Amygdala (tissue), 56 donors: Measurements from ENCODE around the gene IRF5.
"Not testable (repeated sequence)": the region's sequence is repeated elsewhere in the genome, so short reads cannot be mapped to it uniquely, and the experiment has no call there.

Experiments
- DNase-seq, 56 donors: peaks; one replicate each; lab custom pipeline; 2025; lab: John Stamatoyannopoulos, UW

Gene IRF5

DNA sequence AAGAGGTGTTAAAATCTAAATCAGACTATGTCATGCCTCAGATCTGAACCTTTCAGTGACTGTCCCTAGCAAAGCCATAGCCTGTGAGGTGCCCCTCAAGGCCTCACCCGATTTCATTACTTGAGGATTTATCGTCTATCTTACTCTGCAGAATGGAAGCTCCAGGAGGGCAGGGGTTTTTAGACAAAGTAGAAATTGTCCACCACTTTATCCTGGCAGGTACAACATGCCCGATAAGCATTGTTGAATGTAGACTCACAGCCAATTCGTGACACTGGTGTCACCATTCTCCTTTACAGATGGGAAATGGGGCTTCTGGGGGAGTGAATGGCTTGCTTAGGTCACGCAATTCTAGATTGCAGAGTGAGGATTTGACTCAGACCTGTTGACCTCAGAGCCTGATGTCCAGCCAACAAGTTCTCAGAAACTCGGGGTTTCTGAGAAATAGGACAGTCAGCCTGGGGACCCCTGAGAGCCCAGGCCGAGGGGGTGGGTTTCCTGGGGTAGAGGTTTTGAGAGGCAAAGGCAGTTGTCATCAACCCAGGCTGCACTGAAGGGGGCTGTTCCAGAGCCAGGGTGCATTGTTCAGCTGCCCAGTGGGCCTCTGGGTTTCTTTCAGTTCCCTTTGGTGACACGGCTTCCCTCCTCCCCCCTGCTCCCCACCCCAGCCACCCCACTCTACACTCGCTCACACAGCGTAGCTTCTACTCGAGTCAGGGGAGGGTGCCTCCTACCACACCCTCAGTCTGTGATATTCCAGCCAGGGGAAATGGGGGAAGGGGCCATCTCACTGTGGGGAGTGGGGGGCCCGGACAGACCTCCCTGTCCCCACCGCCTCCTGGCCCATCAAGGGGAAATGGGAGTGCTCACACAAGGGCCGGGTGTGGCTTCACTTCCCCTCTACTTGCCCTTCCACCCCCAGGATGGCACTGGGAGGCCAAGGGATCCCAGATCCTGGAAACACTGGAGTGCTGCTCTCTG is 3.1 kb upstream of the IRF5 start:
- DNase-seq: peak in 1 of 56 donors; percentile 18

DNA sequence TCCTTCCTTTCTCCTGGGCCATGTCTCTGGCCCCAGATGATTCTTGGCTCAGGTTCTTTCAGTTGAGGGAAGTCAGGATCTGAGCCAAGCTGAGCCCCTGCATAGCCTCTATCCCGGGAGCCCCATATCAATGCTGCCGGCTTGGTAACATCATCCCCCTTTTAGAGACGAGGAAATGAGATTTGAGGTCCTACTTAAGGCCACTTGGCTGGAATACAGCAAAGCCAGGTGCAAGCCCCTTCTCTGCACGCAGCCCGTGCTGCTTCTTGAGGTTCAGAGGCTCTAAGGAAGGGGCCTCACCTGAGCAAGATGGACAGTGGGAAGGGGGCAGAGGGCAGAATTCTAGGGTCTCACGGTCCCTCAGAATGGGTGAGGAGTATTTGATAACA is 2.4 kb upstream of the IRF5 start:
- DNase-seq: no peak

DNA sequence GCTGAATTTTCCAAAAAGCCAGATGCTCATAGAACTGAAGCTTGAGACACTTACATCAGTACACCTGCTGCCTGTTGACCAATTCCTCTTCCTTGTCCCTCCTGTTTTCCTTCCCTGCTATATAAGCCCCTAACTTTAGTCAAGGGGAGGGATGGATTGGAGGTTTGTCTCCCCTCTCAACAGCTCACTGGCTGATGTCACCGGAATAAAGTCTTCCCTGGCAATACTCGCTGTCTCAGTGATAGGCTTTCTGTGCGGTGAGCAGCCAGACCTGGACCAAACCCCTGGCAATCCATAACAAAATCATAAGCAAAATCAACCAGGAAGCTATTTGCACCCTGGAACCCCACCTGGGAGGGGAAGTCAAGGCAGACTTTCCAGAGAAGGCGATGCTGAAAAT is 929 bp upstream of the IRF5 start:
- no peak for DNase-seq

DNA sequence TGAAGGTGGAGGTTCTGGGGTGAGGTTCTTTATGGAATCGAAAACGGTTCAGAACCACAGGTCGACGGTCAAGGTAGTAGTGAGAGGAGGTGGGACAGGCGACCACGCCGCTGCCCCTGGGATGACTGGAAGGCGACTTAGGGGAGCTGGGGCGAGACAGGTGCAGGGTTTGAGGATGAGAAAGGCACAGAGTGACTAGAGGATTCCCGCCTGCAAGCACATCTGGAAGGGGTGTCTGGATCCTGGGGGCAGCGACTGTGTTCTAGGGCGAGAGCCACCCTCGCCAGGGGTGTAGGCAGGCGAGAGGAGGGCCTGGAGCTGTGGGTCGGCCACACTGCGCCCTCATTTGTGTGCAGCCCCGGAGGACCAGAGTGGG is 468 bp upstream of the IRF5 start:
- no peak for DNase-seq

DNA sequence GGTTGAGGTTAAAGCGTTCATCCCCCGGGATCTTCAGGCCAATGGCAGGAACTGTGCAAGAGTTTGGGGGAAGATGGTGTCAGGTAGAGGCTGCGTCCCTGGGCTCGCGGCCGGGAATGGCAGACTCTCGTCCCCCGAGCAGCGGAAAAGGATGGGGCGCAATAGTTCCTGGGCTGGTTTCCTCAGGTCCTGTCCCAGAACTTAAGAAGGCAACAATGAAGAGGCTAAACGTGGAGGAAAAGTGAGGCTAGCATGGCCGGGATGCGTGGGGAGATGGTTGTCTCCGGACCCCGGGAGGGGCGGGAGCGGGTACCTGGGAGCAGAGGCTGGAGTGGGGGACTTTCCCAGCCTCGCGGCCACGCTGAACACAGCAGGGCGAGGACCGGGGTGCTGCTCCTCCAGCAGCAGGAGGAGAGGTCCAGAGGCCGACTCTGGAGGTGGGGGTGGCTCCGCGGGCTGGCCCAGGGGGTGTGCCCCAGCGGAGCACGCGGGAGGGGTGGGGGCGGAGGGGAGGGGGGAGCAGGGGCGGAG is 882 bp downstream of the IRF5 start:
- peak in 2 of 56 donors; percentile 20 to 31 for DNase-seq

DNA sequence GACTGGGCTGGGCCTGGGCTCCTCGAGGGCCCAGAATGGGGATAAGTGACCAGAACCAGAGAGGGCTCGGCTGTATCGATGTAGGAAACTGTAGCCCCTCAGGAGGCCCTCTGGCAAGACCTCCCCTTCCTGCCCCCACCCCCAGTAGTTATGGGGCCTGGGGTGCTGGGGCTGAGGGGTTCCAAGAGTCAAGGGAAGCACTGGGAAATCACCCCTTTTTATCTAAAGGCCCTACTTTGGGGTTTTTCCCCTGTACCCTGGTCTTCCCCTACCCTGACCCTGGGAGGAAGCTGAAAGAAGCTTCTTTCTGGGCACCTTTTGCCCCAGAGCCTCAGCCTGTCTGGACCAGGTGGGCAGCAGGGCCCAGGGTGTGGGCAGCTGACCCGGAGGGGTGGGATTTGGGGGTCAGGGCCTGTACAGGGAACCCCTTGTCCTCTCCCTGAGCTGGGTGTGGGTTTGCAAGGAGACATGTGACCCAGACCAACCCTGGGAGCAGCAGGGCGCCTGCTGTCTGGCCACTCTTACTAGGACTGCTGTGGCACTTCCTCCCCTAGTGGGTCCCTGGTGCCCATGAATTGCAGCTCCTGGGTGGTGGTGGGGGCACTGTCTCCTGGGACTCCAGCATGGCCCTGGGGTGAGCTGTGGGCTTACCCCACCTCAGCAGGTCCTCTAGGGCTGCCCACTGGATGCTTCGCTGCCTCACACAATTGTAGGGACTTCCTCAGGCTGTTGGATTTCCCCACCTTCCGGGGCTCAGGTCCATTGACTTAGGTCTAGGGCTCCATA is 1.5 kb downstream of the IRF5 start:
- peak in 4 of 56 donors; percentile 13 to 43 (median 16) for DNase-seq

DNA sequence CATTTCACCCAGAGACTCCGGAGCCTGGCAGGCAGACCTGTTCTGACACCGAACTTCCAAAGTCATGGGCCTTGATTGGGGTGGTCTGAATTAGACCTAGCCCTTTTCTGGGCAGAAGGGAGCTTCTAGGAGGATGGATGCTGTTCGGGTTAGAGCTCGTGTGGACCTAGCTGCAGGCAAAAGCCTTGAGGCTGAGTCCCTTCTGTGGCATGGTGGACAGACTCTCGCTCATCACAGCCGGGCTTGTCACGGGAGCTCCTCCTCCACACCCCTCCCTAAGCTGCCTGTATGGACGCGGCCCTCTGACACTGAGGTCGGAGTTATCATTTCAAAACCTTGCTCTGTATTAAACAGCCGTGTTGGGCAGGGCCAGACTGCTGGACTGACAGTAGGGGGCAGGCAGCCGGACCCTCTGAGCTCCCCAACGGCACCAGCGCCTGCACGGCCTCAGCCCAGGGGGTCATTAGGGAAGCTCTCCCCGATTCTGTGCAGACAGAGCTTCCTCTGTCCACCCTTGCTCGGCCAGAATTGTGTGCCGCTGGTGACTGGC is 2.2 kb downstream of the IRF5 start:
- no peak for DNase-seq

DNA sequence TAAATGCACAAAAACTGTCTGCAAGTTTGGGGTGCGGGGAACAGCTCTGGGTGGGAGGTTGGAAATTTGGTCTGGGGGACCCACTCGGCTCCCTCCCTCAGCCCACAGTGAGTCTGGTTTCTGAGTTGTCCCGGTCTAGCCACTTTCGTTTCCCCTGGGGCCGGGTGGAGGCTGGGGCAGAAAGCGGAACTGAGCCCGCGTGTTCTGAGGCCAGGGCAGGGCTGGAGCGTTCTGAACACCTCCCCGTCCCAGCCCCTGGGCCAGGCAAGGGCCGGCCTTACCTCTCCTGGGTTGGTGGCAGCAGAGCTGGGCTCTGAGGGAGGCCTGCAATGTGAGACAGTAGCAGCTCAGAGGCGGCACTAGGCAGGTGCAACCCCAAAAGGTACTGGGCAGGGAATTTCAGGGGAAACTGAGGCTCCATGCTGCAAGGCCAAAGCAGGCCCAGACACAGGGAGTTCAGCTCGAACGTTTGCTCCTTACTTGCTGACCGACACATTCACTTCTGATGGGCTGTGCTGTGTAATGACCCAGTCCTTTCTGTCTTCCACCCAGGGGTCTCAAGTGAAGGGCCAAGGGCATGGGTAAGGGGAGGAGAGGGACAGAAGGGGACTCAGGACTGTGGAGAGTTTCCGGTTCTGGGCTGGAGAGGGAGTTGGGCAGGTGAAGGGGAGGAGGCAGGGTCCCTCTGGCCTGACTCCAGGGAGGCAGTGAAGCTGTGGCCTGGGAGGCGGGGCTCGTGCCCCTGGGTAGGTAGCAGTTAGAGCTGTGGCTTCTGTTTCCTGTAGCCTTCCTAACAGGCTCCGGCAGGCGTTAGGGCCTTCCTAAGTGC is 3.0 kb downstream of the IRF5 start:
- peak in 13 of 56 donors; percentile 13 to 63 (median 26) for DNase-seq

DNA sequence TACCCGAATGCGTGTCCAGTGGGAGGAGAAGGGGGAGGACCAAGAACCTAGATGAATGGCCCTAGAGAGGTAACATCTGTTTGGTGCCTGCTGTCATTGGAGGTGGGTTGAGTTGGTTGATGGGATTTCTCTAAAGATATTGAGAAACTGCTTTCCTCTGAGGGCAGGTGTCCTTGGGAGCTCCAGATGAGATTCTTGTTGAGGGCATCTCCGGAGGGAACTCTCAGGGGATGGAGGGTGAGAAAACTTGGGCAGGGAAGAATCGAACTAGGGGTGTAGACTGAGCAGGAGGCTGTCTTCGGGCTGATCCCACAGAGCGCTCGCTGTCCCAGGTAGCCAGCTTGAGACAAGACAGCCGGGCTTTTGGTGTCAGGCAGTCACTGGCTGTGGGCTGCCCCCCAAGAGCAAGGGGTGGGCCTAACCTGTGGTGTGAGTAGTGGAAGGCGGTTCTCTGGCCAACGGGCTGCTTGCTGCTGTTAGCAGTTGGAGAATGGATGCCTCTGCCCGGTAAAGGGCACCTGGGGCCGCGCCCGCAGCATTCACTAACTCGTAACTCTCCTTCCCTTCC is 3.7 kb downstream of the IRF5 start:
- DNase-seq: no peak

DNA sequence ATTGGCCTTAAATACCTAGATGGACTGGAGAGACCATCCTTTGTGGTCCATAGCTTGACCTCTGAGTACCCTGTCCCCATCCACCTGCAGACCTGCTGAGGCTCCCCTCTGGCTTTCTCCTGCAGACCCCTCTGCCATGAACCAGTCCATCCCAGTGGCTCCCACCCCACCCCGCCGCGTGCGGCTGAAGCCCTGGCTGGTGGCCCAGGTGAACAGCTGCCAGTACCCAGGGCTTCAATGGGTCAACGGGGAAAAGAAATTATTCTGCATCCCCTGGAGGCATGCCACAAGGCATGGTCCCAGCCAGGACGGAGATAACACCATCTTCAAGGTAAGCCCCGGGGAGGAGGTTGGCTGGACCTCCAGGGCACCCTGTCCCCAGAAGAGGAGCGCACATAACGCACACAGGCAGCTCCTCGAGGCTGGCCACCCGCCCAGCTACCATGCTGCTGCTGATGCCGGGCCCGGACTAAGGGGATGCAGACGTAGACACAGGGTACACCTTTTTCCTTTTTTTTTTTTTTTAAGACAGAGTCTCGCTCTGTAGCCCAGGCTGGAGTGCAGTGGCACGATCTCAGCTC is 4.3 kb downstream of the IRF5 start:
- DNase-seq: no peak

DNA sequence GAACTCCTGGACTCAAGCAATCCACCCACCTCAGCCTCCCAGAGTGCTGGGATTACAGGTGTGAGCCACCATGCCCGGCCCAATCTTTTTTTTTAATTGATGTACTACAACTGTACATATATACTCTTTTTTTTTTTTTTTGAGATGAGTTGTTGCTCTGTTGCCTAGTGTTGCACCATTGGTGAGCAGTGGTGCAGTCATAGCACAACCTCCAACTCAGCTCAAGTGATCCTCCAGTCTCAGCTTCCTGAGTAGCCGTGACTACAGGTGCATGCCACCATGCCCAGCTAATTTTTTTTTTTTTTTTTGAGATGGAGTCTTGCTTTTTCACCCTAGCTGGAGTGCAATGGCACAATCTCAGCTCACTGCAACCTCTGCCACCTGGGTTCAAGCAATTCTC is 5.5 kb downstream of the IRF5 start:
- DNase-seq: not testable (repeated sequence)

DNA sequence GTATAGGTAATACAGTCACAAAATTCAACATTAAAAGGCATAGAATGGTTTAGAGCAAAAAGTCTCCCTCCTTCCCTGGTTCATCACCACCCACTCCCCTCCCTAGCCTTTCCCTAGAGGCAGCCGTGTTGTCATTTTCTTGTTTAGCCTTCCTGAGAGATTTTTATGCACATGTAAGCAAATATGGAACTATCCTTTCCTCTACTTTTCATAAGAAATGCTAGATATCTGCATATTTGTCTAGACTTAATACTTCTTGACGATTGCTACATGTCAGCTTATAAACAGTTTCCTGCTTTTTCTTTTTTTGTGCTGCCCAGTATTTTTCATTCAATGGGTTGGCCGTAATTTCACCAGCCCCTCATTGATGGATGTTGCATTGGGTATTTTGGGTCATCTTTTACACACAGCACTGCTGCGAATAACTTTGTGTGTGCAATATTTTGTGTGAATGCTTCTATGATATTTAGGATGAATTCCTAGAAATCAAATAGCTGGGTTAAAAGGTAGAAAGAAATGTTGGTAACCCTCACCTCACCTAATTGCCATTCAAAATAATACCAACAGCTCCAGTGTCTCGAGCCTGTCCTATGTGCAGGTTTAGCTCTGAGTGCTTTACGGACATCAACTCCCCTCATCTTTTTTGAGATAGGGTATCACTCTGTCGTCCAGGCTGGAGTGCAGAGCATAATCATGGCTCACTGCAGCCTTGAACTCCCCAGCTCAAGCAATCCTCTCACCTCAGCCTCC is 6.9 kb downstream of the IRF5 start:
- DNase-seq: no peak

DNA sequence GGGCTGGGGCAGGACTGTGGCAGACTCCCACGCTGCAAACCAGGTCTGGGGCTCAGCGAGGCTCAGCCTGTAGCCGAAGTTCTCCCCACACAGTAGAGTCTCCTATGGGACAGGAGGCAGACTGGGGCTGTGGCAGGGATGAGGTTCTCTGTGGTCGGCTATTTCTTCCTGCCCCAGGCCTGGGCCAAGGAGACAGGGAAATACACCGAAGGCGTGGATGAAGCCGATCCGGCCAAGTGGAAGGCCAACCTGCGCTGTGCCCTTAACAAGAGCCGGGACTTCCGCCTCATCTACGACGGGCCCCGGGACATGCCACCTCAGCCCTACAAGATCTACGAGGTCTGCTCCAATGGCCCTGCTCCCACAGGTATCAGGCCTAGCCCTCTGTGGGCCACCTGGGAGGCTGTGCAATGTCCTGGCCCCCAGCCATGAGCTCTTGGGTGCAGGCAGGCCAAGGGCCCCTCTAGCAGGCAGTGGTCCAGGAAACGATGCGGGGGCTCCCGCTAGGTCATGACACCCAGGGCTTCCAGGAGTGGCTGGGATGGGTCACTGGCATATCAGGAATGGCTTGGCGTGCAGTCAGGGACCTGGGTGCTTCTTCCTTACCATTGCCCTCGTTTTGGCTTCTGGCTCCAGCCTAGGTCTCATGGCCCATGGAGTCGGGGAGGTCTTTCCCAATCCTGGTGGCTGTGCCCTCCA is 8.1 kb downstream of the IRF5 start:
- no peak for DNase-seq

DNA sequence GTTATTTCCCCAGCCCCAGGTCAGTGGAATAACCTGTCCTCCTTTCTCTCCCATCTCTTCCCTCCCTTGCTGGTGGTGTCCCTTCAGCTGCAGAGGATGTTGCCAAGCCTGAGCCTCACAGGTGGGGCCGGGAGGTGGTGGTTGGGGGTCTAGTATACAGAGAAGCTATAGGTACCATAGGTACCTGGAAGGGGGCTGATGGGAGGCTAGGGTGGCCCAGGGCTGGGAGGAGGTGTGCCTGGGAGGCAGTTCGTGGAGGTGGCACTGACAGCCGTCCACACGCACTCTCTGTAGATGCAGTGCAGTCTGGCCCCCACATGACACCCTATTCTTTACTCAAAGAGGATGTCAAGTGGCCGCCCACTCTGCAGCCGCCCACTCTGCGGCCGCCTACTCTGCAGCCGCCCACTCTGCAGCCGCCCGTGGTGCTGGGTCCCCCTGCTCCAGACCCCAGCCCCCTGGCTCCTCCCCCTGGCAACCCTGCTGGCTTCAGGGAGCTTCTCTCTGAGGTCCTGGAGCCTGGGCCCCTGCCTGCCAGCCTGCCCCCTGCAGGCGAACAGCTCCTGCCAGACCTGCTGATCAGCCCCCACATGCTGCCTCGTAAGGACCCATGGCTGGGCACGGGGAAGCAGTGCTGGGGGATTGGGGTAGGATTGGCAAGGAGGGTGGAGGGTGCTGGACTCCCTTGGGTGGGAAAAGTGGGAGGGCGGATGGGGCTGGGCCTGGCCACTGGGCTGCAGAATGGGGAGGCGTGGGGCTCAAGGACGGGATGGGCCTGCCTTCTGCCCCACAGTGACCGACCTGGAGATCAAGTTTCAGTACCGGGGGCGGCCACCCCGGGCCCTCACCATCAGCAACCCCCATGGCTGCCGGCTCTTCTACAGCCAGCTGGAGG is 9.5 kb downstream of the IRF5 start:
- no peak for DNase-seq

DNA sequence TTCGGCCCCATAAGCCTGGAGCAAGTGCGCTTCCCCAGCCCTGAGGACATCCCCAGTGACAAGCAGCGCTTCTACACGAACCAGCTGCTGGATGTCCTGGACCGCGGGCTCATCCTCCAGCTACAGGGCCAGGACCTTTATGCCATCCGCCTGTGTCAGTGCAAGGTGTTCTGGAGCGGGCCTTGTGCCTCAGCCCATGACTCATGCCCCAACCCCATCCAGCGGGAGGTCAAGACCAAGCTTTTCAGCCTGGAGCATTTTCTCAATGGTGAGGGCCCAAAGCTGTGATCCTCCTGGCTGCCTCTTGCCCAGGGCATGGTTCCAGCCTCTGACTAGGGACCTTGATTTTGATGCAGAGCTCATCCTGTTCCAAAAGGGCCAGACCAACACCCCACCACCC is 10.1 kb downstream of the IRF5 start:
- no peak for DNase-seq

DNA sequence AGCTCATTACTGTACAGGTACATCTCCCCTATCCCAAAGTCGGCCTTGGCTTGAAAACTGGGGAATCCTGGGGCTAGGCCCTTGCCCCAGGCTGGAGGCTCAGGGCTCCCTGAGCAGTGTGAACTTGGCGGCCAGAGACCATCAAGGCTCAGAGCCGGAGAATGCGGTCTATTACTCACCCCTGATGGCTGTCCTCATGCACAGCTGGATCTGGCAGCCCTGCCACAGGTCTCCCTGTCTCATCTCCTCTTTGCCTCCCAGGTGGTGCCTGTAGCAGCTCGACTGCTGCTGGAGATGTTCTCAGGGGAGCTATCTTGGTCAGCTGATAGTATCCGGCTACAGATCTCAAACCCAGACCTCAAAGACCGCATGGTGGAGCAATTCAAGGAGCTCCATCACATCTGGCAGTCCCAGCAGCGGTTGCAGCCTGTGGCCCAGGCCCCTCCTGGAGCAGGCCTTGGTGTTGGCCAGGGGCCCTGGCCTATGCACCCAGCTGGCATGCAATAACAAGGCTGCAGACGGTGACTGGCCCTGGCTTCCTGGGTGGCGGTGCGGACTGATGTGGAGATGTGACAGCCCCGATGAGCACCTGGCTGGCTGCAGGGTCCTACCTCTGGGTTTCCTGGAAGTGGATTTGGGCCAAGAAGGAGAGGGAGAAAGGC is 10.7 kb downstream of the IRF5 start:
- no peak for DNase-seq
